ENCODE data around the gene NPIPB5. TPM values are rescaled to one million over a fixed set of nuclear protein-coding genes. Genes with fewer than 3 reads are reported as not detected.
"Not testable (repeated sequence)": the region's sequence is repeated elsewhere in the genome, so short reads cannot be mapped to it uniquely, and the experiment has no call there.

The NPIPB5 gene
- total RNA-seq, 2 donors from 2014 or later, result 275 to 318 TPM

- H3K27ac Mint-ChIP-seq; H3K4me1 ChIP-seq (ENCODE audit: control insufficient read depth, insufficient read depth, low read length); DNase-seq: not testable (repeated sequence)
These were observed 40.5 kb downstream of the NPIPB5 start for GRCh38 chr16:22551143-22551542.

GRCh38 chr16:22551651-22552050 lies 41.0 kb downstream of the NPIPB5 start:
- H3K9me3 Mint-ChIP-seq; H3K4me1 ChIP-seq (ENCODE audit: control insufficient read depth, insufficient read depth, low read length); H3K9me3 ChIP-seq (ENCODE audit: control insufficient read depth, low read length); H3K4me3 Mint-ChIP-seq; H3K36me3 Mint-ChIP-seq (ENCODE audit: low read depth); H3K27me3 Mint-ChIP-seq (ENCODE audit: insufficient read depth); H3K27ac Mint-ChIP-seq; H3K4me1 Mint-ChIP-seq; H3K27ac ChIP-seq (ENCODE audit: low read depth, low read length); H3K27me3 ChIP-seq (ENCODE audit: control insufficient read depth, insufficient read depth, low read length, poor library complexity, severe bottlenecking); H3K36me3 ChIP-seq (ENCODE audit: control insufficient read depth, insufficient read depth, low read length); H3K9ac ChIP-seq (ENCODE audit: extremely low read depth, low read length, poor library complexity, severe bottlenecking); H3K4me3 ChIP-seq (ENCODE audit: low read length): not testable (repeated sequence)
- WGBS, 2 experiments (ENCODE audit: insufficient coverage in 1 of 2, insufficient read length in 1 of 2), result 89 to 91% methylated on average over 5 of the region's 5 CpGs
- peak; percentile 25 for DNase-seq

More at GRCh38 chr16:22551143-22551542, 40.5 kb downstream of the NPIPB5 start:
- H3K9me3 ChIP-seq (ENCODE audit: control insufficient read depth, low read length); H3K4me3 ChIP-seq (ENCODE audit: low read length); H3K9ac ChIP-seq (ENCODE audit: extremely low read depth, low read length, poor library complexity, severe bottlenecking); H3K4me3 Mint-ChIP-seq; H3K36me3 ChIP-seq (ENCODE audit: control insufficient read depth, insufficient read depth, low read length); H3K27me3 Mint-ChIP-seq (ENCODE audit: insufficient read depth); H3K4me1 Mint-ChIP-seq; H3K27me3 ChIP-seq (ENCODE audit: control insufficient read depth, insufficient read depth, low read length, poor library complexity, severe bottlenecking); H3K36me3 Mint-ChIP-seq (ENCODE audit: low read depth); H3K27ac ChIP-seq (ENCODE audit: low read depth, low read length); H3K9me3 Mint-ChIP-seq: not testable (repeated sequence)
- WGBS, 2 experiments (ENCODE audit: insufficient coverage in 1 of 2, insufficient read length in 1 of 2), result 94 to 96% methylated on average over 2 to 4 of the region's 10 CpGs

- not testable (repeated sequence) for H3K9me3 Mint-ChIP-seq; H3K4me3 Mint-ChIP-seq; H3K36me3 ChIP-seq (ENCODE audit: control insufficient read depth, insufficient read depth, low read length); H3K27ac ChIP-seq (ENCODE audit: low read depth, low read length); H3K9ac ChIP-seq (ENCODE audit: extremely low read depth, low read length, poor library complexity, severe bottlenecking); H3K9me3 ChIP-seq (ENCODE audit: control insufficient read depth, low read length); H3K27me3 ChIP-seq (ENCODE audit: control insufficient read depth, insufficient read depth, low read length, poor library complexity, severe bottlenecking); H3K4me1 Mint-ChIP-seq; H3K27ac Mint-ChIP-seq; DNase-seq; H3K36me3 Mint-ChIP-seq (ENCODE audit: low read depth); H3K4me1 ChIP-seq (ENCODE audit: control insufficient read depth, insufficient read depth, low read length); H3K27me3 Mint-ChIP-seq (ENCODE audit: insufficient read depth); H3K4me3 ChIP-seq (ENCODE audit: low read length)
- no CpG with 5 or more reads among the region's 7 CpGs for WGBS, 2 experiments (ENCODE audit: insufficient coverage in 1 of 2, insufficient read length in 1 of 2)
These were observed 46.1 kb downstream of the NPIPB5 start for GRCh38 chr16:22556759-22557158.

Other genes with a start within 250 kb of the NPIPB5 start
- gene POLR3E, start 213.5 kb upstream of the NPIPB5 start, total RNA-seq, result 10 to 100 TPM; 73.1 to 73.6 TPM
- gene CDR2, start 136.3 kb upstream of the NPIPB5 start, total RNA-seq, result 10 to 100 TPM; 17.6 to 24.3 TPM